ENCODE data around the gene CT47A1. TPM values are rescaled to one million over a fixed set of nuclear protein-coding genes. Genes with fewer than 3 reads are reported as not detected.
"Not testable (repeated sequence)": the region's sequence is repeated elsewhere in the genome, so short reads cannot be mapped to it uniquely, and the experiment has no call there.

The CT47A1 gene
- not detected for polyA plus RNA-seq (ENCODE audit: insufficient read length in 4 of 4)

DNA sequence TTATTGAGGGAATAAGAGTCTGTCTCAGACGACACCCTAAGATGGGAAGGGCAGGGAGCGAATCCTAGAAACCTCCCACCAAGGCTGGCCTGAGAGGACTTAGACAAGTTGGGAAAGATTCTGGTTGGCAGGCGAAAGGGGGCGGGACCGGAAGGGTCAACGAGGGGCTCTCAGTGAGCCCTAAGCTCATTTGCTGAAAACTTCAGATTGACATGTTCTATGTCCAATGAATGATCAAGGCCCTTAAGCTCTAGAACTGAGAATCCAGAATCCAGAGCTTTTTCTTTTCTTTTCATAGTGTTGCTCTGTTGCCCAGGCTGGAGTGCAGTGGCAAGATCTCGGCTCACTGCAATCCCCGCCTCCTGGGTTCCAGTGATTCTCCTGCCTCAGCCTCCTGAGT, at the start of gene CT47A1:
TSS of gene CT47A1 (minus strand) at position 101 of the 400 bp plus-strand sequence. CDS start 231 bp downstream, outside the sequence.
- not testable (repeated sequence) for DNase-seq (ENCODE audit: low read depth in 4 of 4, low spot score in 2 of 4)

DNA sequence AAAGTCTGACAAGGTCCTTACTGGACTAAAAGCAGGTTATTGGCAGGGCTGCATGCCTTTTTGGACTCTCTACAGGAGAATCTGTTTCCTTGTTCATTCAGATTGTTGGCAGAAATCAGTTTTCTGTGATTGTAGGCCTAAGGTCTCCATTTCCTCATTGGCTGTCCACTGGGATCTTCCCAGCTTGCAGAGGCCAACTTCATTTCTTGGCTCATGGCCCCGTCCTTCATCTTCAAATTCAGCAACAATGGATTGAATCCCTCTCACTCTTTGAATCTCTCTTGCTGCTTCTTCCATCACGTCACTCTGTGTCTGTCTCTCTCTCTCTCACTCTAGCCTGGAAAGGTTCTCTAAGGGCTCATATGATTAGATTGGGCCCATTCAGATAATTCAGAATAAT, 47.0 kb upstream of the CT47A1 start:
- DNase-seq (ENCODE audit: low read depth in 4 of 4, low spot score in 2 of 4): no peak

GRCh38 chrX:121030083-121030482, 44.5 kb upstream of the CT47A1 start:
- DNase-seq (ENCODE audit: low read depth in 4 of 4, low spot score in 2 of 4): no peak

DNA sequence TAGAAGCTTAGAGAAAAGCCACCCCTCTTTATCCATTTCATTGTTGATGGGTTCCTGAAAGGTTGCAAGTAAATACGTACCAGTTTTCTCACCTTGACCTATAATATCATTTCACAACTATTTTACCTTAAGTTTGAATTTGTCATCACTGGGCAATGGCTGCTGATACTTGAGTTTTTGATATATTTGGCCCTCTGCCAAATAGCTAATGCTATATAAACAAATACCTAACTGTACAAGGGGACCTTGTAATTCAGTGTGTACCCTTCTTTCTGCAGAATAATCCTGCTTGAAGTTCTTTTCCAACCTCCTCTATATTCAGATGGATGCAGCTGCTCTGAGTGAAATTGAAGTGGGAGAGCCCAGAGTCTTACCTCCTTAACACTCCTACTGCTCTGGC, 42.9 kb upstream of the CT47A1 start:
- no peak for DNase-seq (ENCODE audit: low read depth in 4 of 4, low spot score in 2 of 4)

- DNase-seq (ENCODE audit: low read depth in 4 of 4, low spot score in 2 of 4): no peak
Observed at GRCh38 chrX:121014826-121015225, 29.3 kb upstream of the CT47A1 start.

DNA sequence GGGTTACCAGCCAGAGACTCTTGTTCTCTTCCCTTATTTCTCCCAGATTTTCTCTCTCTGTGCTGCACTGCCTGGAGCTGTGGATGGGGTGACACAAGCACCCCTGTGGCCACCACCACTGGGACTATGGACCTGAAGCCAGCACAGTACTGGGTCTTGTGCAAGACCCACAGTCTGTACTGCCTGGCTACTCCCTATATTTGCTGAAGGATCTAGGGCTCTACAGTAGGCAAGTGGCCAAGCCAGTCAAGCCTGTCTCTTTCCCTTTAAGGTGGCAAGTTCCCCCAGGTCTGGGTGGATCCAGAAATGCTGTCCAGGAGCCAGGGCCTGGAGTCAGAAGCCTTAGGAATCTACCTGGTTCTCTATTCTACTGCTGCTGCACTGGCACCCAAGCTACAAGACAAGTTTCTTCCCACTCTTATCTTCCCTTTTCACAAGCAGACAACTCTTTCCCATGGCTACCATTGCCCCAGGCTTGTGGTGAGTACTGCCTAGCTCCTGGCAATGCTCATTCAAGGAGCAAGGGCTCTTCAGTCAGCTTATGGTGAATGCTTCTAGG, 28.4 kb upstream of the CT47A1 start:
- DNase-seq (ENCODE audit: low read depth in 4 of 4, low spot score in 2 of 4): no peak

GRCh38 chrX:121011254-121011653, 25.7 kb upstream of the CT47A1 start:
- DNase-seq (ENCODE audit: low read depth in 4 of 4, low spot score in 2 of 4): no peak

DNA sequence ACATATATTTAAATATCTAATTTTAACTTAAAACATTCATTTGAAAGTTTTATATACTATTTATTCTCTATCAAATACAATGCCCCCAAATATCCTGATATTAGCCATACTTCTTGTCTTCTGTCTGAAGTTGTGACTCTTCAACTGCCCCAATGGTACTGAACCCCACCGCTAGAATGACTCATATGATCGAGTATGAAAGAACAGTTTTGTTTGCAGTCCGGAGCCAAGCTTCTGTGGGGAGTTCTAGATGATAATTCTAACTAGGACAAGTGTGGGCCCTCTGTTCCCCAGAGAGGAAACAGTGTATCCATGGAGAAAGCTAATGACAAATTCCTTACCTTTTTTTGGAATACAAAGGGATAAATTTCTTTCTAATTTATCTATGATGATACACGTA, 24.7 kb upstream of the CT47A1 start:
- no peak for DNase-seq (ENCODE audit: low read depth in 4 of 4, low spot score in 2 of 4)

DNA sequence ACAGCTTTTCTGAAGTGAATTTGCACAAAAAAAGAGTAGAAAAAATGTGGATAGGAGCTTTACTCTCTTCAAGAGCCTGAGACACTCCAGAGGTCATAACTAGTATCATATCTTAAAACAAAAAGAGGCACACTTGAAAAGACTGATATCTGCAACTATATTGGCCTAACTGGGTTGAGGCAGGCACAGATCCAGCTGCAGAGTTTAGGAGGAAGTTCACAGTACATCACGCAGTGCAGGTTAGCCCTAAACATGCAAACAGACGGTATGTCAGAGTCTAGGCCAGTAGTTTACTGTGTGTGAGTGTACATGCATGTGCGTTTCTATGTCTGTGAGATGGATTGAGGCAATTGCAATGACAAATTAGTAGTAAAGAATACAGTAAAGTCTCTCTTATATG, 24.2 kb upstream of the CT47A1 start:
- DNase-seq (ENCODE audit: low read depth in 4 of 4, low spot score in 2 of 4): no peak

GRCh38 chrX:121008920-121009319, 23.4 kb upstream of the CT47A1 start:
- no peak for DNase-seq (ENCODE audit: low read depth in 4 of 4, low spot score in 2 of 4)

DNA sequence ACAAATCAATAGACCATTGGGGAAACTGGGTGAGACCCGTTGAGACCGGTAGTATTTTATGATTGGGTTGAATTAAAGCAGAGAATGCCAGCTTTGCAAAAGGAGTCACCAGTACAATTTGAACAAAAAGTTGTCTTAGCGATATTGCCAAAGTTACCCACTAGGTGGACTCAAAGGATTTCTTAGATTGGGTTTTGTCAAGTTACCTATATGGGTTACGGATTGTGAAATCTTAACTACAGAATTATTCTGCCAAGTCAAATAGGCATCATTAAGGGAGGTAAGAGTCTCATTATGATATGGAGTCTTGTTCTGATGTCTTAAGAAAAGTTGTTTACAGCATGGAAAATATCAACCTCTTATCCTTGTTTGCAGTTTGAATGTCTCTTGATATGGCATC, 15.0 kb upstream of the CT47A1 start:
- DNase-seq (ENCODE audit: low read depth in 4 of 4, low spot score in 2 of 4): no peak

GRCh38 chrX:120999413-120999812, 13.9 kb upstream of the CT47A1 start:
- DNase-seq (ENCODE audit: low read depth in 4 of 4, low spot score in 2 of 4): no peak

GRCh38 chrX:120956500-120956899, 29.1 kb downstream of the CT47A1 start, which contains the start of gene CT47A7:
CT47A7 (minus strand) TSS chrX:120956600; CDS start chrX:120956345, 255 bp downstream.
- not testable (repeated sequence) for DNase-seq (ENCODE audit: low read depth in 4 of 4, low spot score in 2 of 4)

Other genes with a start within 250 kb of the CT47A1 start
- not detected for gene CT47B1, start 109.9 kb downstream of the CT47A1 start, polyA plus RNA-seq (ENCODE audit: insufficient read length in 4 of 4)
- gene CT47A11, start 48.6 kb downstream of the CT47A1 start, polyA plus RNA-seq (ENCODE audit: insufficient read length in 4 of 4): not detected
- not detected for gene CT47A10, start 43.7 kb downstream of the CT47A1 start, polyA plus RNA-seq (ENCODE audit: insufficient read length in 4 of 4)
- gene CT47A9, start 38.9 kb downstream of the CT47A1 start, polyA plus RNA-seq (ENCODE audit: insufficient read length in 4 of 4): not detected
- gene CT47A8, start 34.0 kb downstream of the CT47A1 start, polyA plus RNA-seq (ENCODE audit: insufficient read length in 4 of 4): not detected
- not detected for gene CT47A7, start 29.2 kb downstream of the CT47A1 start, polyA plus RNA-seq (ENCODE audit: insufficient read length in 4 of 4)
- not detected for gene CT47A6, start 24.3 kb downstream of the CT47A1 start, polyA plus RNA-seq (ENCODE audit: insufficient read length in 4 of 4)
- not detected for gene CT47A5, start 19.4 kb downstream of the CT47A1 start, polyA plus RNA-seq (ENCODE audit: insufficient read length in 4 of 4)
- gene CT47A4, start 14.6 kb downstream of the CT47A1 start, polyA plus RNA-seq (ENCODE audit: insufficient read length in 4 of 4): not detected
- gene CT47A3, start 9.7 kb downstream of the CT47A1 start, polyA plus RNA-seq (ENCODE audit: insufficient read length in 4 of 4): not detected
- gene CT47A2, start 4.8 kb downstream of the CT47A1 start, polyA plus RNA-seq (ENCODE audit: insufficient read length in 4 of 4): not detected
- 1 to 10 TPM; 4.3 to 6.4 (median 5.3) TPM for gene GLUD2, start 61.9 kb upstream of the CT47A1 start, polyA plus RNA-seq (ENCODE audit: insufficient read length in 4 of 4)

All from left renal cortex interstitium (tissue), 4 donors.